Measurements from ENCODE around the gene TRIM3. TPM values are rescaled to one million over a fixed set of nuclear protein-coding genes. Genes with fewer than 3 reads are reported as not detected.
A peak's percentile ranks its signal among the peaks of the same experiment; 100 is the strongest.

Gene TRIM3
- total and polyA plus RNA-seq, 2 donors (not counting 1 experiment from before 2014, with no cell fraction given): 11.4 to 20.1 TPM

- Mint-ChIP-seq H3K4me3 (no peak overlapping the region), H3K27me3 (no peaks in the 10 kb centered on the region), H3K4me1 (peaks cover 52% of the 10 kb centered on the region), H3K27ac (no peak overlapping the region), H3K9me3 (ENCODE audit: insufficient read depth) (no peaks in the 10 kb centered on the region)
- H3K4me3 ChIP-seq (ENCODE audit: control extremely low read depth in 1 of 5, extremely low read depth in 1 of 5, insufficient read depth in 1 of 5, low read depth in 2 of 5, low read length in 4 of 5): no peak overlapping the region
- H3K9me3 ChIP-seq (ENCODE audit: control extremely low read depth in 1 of 3, control insufficient read depth in 2 of 3, insufficient read depth in 1 of 3, low read length in 2 of 3): no peaks in the 10 kb centered on the region
- ATAC-seq (ENCODE audit: low read depth): no peak
- no peaks in the 10 kb centered on the region for H3K79me2 ChIP-seq (ENCODE audit: control insufficient read depth, insufficient read depth, low read length)
- ChIA-PET CTCF (interaction anchor here (1.6 to 6.0 kb wide), 3 partner anchors 18 to 43 kb away, joined by 3 to 49 read pairs (median 13); partner anchors contain the start of gene APBB1), POLR2A (interaction anchor here (1.0 kb wide), 1 partner anchor 18 kb away, joined by 5 read pairs; no protein-coding TSS in a partner anchor)
- H3K4me1 ChIP-seq (ENCODE audit: control insufficient read depth in 2 of 2, insufficient read depth in 2 of 2, low read length in 2 of 2): peaks cover 39 to 43% of the 10 kb centered on the region in 2 donors
- intact Hi-C loops (cut with micrococcal nuclease): no loop called here
- H3K4me2 ChIP-seq (replicated peaks; ENCODE audit: low read depth, low read length, poor library complexity, severe bottlenecking): peak overlapping the region; percentile 83
- 93% methylated on average over 6 of the region's 7 CpGs for WGBS (ENCODE audit: insufficient coverage)
- H3K36me3 ChIP-seq (replicated peaks in 1 of 2; ENCODE audit: control extremely low read depth in 1 of 2, control insufficient read depth in 1 of 2, extremely low read depth in 1 of 2, insufficient read depth in 2 of 2, low read length in 1 of 2): peaks cover 0 to 6% of the 10 kb centered on the region in 2 experiments
- TF ChIP-seq EZH2 (IDR thresholded peaks at IDR 0.05; ENCODE audit: borderline replicate concordance, insufficient read depth, low read depth, low read length, poor library complexity, severe bottlenecking) (no peak), CTCF (IDR thresholded peaks at IDR 0.05) (no peak)
- no peak for DNase-seq
- H2AFZ ChIP-seq (ENCODE audit: insufficient read depth, low read depth, low read length, poor library complexity, severe bottlenecking): no peak overlapping the region
- H4K20me1 ChIP-seq (ENCODE audit: control insufficient read depth, insufficient read depth, low read length, poor library complexity, severe bottlenecking): no peaks in the 10 kb centered on the region
- no peak overlapping the region for H3K9ac ChIP-seq (ENCODE audit: low read length)
- no peak overlapping the region for H3K27ac ChIP-seq (ENCODE audit: low read length in 2 of 2)
- H3K27me3 ChIP-seq (replicated peaks in 1 of 4; ENCODE audit: control extremely low read depth in 1 of 4, control insufficient read depth in 3 of 4, insufficient read depth in 4 of 4, low read length in 3 of 4): no peaks in the 10 kb centered on the region
Observed at GRCh38 chr11:6401464-6401863, 72.3 kb downstream of the TRIM3 start.

DNA sequence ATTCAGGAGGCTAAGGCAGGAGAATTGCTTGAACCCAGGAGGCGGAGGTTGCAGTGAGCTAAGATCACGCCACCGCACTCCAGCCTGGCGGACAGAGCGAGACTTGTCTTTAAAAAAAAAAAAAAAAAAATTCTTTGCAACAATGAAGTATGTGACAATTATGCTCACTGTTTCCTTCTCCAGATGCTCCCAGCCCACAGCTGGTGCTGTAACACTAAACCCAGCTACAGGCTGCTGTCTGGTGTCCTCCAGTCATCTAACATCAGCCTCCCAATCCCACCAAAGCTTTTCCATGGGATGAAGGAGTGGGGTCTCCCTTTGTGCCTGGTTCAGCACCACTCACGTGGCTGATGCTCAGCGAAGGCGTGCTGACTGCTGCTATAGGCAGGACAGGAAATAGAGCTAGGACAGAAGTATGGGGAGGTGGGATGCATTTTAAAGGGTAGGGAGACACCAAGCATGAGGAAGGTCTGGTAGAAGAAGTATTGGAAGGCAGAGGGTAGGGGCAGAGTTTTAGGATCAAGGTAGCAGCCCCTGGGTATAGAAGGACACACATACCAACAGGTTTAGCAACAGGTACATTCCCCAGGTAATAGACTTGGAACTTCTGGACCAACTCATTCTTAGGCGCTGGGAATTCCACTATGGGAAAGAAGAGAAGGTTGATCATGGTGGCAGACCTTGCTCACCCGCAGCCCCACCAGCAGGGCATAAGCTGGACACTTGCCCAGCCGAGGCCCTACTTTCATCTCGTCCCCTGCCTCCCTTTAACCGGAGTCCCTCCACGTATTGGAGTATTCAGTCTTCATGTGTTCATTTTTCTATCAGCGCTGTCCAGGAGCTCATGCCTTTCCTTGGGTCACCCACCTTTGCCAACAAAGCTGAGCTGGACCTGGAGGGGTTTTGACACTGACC is 73.1 kb downstream of the TRIM3 start:
- Histone ChIP-seq H3K9ac (ENCODE audit: low read length) (no peak overlapping the region), H3K9me3 (ENCODE audit: control extremely low read depth in 1 of 3, control insufficient read depth in 2 of 3, insufficient read depth in 1 of 3, low read length in 2 of 3) (no peaks in the 10 kb centered on the region), H3K4me3 (ENCODE audit: control extremely low read depth in 1 of 5, extremely low read depth in 1 of 5, insufficient read depth in 1 of 5, low read depth in 2 of 5, low read length in 4 of 5) (no peak overlapping the region), H3K4me2 (replicated peaks; ENCODE audit: low read depth, low read length, poor library complexity, severe bottlenecking) (no peak overlapping the region), H3K27ac (ENCODE audit: low read length in 2 of 2) (no peak overlapping the region), H3K4me1 (ENCODE audit: control insufficient read depth in 2 of 2, insufficient read depth in 2 of 2, low read length in 2 of 2) (peaks cover 39 to 41% of the 10 kb centered on the region in 2 donors), H3K36me3 (replicated peaks in 1 of 2; ENCODE audit: control extremely low read depth in 1 of 2, control insufficient read depth in 1 of 2, extremely low read depth in 1 of 2, insufficient read depth in 2 of 2, low read length in 1 of 2) (peaks cover 0 to 6% of the 10 kb centered on the region in 2 experiments), H4K20me1 (ENCODE audit: control insufficient read depth, insufficient read depth, low read length, poor library complexity, severe bottlenecking) (no peaks in the 10 kb centered on the region), H3K79me2 (ENCODE audit: control insufficient read depth, insufficient read depth, low read length) (no peaks in the 10 kb centered on the region), H2AFZ (ENCODE audit: insufficient read depth, low read depth, low read length, poor library complexity, severe bottlenecking) (no peak overlapping the region), H3K27me3 (replicated peaks in 1 of 4; ENCODE audit: control extremely low read depth in 1 of 4, control insufficient read depth in 3 of 4, insufficient read depth in 4 of 4, low read length in 3 of 4) (no peaks in the 10 kb centered on the region)
- ChIA-PET POLR2A (no interaction called here), CTCF (interaction anchor here (0.8 to 6.0 kb wide), 4 partner anchors 11 to 43 kb away, joined by 3 to 49 read pairs (median 8); partner anchors contain the start of genes APBB1 and SMPD1)
- TF ChIP-seq CTCF (IDR thresholded peaks at IDR 0.05) (no peak), EZH2 (IDR thresholded peaks at IDR 0.05; ENCODE audit: borderline replicate concordance, insufficient read depth, low read depth, low read length, poor library complexity, severe bottlenecking) (no peak)
- H3K4me1 Mint-ChIP-seq: peaks cover 46% of the 10 kb centered on the region
- 99% methylated on average over 9 of the region's 15 CpGs for WGBS (ENCODE audit: insufficient coverage)
- ATAC-seq (ENCODE audit: low read depth): no peak
- intact Hi-C loops (cut with micrococcal nuclease): no loop called here
- no peak for DNase-seq
- H3K4me3 Mint-ChIP-seq: no peak overlapping the region
- H3K27me3 Mint-ChIP-seq: no peaks in the 10 kb centered on the region
- H3K9me3 Mint-ChIP-seq (ENCODE audit: insufficient read depth): no peaks in the 10 kb centered on the region
- peak overlapping the region; percentile 73 for H3K27ac Mint-ChIP-seq
